Immature natural killer cell (primary cell): ENCODE measurements around the gene SLC23A1. TPM values are rescaled to one million over a fixed set of nuclear protein-coding genes. Genes with fewer than 3 reads are reported as not detected.
"Not testable (repeated sequence)": the region's sequence is repeated elsewhere in the genome, so short reads cannot be mapped to it uniquely, and the experiment has no call there.

ENCODE experiments used
- DNase-seq, 3 donors: peaks; one replicate each; pipeline ENCODE4 v3.0.0; 2022; ENCODE audit warnings: mixed read lengths in 1 of 3
- H3K27ac Mint-ChIP-seq, 6 donors: one replicate each; pipeline ENCODE4 v1.8.0; 2020; ENCODE audit warnings: mixed read lengths in 6 of 6, mild to moderate bottlenecking in 5 of 6, inconsistent platforms in 4 of 6, moderate library complexity in 3 of 6
- H3K27me3 Mint-ChIP-seq, 3 donors: one replicate each; pipeline ENCODE4 v1.8.0; 2020 to 2021; ENCODE audit warnings: low read depth in 3 of 3, mild to moderate bottlenecking in 3 of 3, mixed read lengths in 3 of 3, moderate library complexity in 3 of 3, inconsistent platforms in 1 of 3
- H3K36me3 Mint-ChIP-seq, 3 donors: one replicate each; pipeline ENCODE4 v1.8.0; 2020; ENCODE audit warnings: mixed read lengths in 3 of 3, inconsistent platforms in 2 of 3, mild to moderate bottlenecking in 2 of 3
- H3K4me1 Mint-ChIP-seq, 2 donors: one replicate each; pipeline ENCODE4 v1.8.0; 2020; ENCODE audit warnings: inconsistent platforms in 2 of 2, mild to moderate bottlenecking in 2 of 2, mixed read lengths in 2 of 2, moderate library complexity in 1 of 2
- H3K4me3 Mint-ChIP-seq, 5 donors: one replicate each; pipeline ENCODE4 v1.8.0; 2020; ENCODE audit warnings: mild to moderate bottlenecking in 5 of 5, mixed read lengths in 5 of 5, inconsistent platforms in 3 of 5, moderate library complexity in 3 of 5
- H3K9me3 Mint-ChIP-seq, 6 donors: one replicate each; pipeline ENCODE4 v1.8.0; 2020; ENCODE audit warnings: mild to moderate bottlenecking in 6 of 6, mixed read lengths in 6 of 6, inconsistent platforms in 4 of 6, moderate library complexity in 3 of 6
- polyA plus RNA-seq, 3 donors: library from polyadenylated mRNA; unstranded; fragments of 300-500 nt; fragmentation: Illumina TruSeq; gene quantifications; one replicate each; pipeline ENCODE4 v1.2.3, GENCODE V29; 2021

The SLC23A1 gene
- polyA plus RNA-seq, 3 donors from 2014 or later, result 0.19 TPM; not detected in 2

DNA sequence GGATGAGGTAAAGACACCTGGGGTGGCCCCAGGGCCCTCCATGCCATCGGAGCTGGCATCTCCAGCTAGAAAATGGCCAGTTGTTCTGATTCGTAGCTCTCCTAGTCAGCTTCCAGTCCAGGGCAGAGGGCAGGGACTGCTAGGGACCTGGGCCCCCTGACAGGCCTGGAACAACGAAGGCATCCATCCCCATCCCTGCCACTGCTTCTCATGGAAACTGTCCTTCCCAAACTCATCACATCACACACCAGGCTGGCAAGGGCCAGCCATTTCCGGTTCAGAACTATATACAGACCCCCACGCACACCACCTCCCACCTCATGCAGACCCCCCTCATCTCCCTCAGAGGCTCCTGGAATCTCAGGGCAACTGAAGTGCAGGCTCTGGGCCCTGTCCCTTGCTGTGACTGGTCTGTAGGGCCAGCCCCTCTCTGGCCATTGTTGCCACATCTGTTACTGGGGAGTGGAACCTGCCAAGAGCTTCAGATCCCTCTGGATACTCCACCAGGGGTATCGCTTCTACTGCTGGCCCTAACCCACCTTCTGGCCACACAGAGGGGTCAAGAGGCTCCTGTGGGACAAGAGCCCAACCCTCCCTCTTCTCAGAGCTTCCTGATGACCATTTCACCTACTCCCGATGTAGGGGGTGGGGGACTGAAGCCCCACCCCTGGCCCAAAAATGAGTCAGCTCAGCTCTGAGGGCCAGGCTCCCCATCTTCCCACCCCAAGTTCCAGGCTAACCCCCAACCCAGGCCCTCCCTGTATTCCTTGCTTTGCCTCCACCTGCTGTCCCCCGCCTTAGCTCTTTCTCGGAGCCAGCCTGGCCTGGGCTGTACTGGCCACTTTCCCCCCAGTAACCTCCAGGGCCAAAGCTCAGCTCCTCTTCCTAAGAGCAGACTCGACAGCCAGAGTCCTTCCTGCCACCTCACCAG, 7.8 kb upstream of the SLC23A1 start:
- H3K4me1 Mint-ChIP-seq, result peaks cover 47 to 58% of the 10 kb centered on the region in 2 donors
- H3K36me3 Mint-ChIP-seq, result no peaks in the 10 kb centered on the region
- peak overlapping the region; percentile 86 to 96 (median 92) for H3K27ac Mint-ChIP-seq
- H3K27me3 Mint-ChIP-seq, result peaks cover 13 to 17% (median 17%) of the 10 kb centered on the region in 3 donors
- no peak for DNase-seq
- no peaks in the 10 kb centered on the region for H3K9me3 Mint-ChIP-seq
- H3K4me3 Mint-ChIP-seq, result peak overlapping the region; percentile 55 to 84 (median 77)

DNA sequence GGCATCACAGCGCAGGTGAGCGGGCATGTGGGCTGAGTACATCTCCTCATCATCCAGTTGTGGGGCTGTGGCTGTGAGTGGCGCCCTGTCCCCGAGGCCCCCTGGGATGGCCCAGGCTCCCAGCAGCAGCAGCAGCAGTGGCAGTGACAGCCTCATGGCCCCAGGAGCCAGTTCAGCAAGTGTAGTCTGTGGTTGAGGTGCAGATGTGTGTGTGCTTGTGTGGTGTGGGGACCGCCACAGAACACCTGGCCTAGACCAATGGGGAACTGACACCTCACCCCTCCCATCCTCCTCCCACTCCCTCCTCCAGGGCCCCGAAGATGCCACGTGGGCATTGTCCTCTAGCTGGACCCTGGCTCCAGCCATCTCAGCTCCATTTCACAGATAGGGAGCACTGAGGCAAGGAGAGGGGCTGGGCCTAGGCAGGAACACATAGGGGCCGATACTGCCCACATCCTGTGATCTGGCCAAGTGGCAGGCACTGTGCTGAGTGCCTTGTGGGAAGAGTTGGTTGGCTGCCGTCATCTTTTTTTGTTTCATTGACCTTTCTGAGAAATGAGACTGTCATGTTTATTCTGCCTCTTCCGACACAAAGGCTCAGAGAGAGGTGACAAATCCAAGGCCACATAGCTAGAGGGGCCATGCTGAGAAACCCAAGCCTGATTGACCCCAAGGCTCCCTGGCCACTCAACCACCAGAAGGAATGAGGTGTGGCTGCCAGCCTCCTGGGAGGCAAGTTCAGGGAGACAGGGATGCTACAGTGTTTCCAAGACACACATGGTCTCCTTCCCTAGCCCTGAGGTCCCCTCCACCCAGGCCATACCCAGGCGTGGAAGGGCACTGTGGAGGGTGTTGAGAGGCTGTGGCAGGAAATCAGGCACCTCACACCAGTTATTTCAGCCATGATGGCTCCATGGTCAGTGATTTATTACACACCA, 6.9 kb upstream of the SLC23A1 start, which contains the start of gene MZB1:
Gene MZB1, minus strand, starts transcription at position 213 of the 938 bp plus-strand sequence. Its CDS starts 57 bp downstream, at position 156.
- Mint-ChIP-seq H3K9me3 (no peaks in the 10 kb centered on the region), H3K4me1 (peaks cover 56 to 67% of the 10 kb centered on the region in 2 donors), H3K4me3 (peak within 1 kb of the TSS; percentile 55 to 84 (median 77)), H3K27me3 (peaks cover 13 to 17% (median 17%) of the 10 kb centered on the region in 3 donors), H3K36me3 (no peaks in the 10 kb centered on the region), H3K27ac (peak within 1 kb of the TSS; percentile 86 to 96 (median 92))
- peak; percentile 85 to 91 (median 89) for DNase-seq

DNA sequence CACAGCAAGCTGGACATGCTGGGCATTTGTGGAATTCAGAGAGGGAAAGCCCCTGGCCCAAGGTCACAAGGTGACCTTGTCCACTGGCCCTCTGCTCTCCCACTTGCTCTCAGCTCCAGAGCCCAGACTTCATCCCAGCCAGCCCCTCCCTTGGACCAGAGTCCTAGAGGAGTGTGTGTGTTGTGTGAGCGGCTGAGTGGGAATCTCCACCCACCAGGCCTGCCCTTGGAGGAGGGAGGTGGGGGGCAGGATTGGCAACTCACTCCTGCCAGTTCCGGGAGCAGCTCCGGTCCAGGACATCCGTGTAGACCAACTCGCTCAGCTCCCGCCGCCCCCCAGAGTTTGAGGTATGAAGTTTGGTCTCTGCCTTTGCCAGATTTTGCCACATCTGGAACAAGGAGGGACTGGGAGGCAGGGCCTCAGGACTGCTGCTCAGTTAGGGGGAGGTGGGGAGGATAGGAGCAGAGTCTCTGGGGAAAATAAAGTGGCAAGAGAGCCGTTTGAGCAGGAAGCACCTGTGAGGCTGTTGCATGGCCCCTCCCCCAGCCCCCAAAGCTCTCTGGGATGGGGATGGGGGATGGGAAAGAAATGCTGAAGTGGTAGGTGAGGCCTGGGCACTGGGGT, 5.2 kb upstream of the SLC23A1 start:
- no peak for DNase-seq
- no peaks in the 10 kb centered on the region for H3K36me3 Mint-ChIP-seq
- H3K9me3 Mint-ChIP-seq, result no peaks in the 10 kb centered on the region
- H3K27ac Mint-ChIP-seq, result peak overlapping the region in 2 of 6 donors; percentile 16 to 23
- peaks cover 62 to 73% of the 10 kb centered on the region in 2 donors for H3K4me1 Mint-ChIP-seq
- H3K4me3 Mint-ChIP-seq, result no peak overlapping the region
- peaks cover 13 to 17% (median 17%) of the 10 kb centered on the region in 3 donors for H3K27me3 Mint-ChIP-seq

DNA sequence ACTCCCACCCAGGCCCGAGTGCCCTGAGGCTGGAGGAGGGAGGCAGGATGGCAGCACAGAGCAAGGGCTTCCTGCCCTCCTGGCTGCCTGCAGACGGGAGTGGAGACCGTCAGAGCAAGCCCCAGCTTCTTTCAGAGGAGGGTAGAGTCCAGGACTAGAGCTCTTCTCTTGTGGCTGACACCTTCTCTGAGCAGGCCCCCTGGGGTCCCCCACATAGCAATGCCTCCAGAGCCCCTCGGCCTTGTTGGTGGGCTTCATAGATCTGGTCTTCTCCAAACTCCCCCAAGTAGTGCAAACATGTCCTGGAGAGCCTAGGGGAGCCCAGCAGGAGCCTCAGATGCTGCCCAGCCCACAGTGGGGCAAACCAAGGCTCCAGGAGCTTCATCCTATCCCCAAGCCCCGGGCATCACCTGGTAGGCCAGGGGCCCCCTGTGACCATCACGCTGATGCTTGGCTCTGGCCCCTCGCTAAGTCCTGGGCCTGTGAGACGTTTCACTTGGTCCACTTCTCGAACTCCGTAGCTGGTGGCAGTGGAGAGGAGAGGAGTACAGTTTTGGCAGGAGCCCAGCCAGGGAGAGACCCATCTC, 4.6 kb upstream of the SLC23A1 start:
- Mint-ChIP-seq H3K27me3 (peaks cover 13 to 17% (median 16%) of the 10 kb centered on the region in 3 donors), H3K36me3 (no peaks in the 10 kb centered on the region), H3K9me3 (no peaks in the 10 kb centered on the region), H3K4me3 (no peak overlapping the region), H3K27ac (peak overlapping the region in 4 of 6 donors; percentile 7 to 45 (median 28)), H3K4me1 (peaks cover 56 to 66% of the 10 kb centered on the region in 2 donors)
- no peak for DNase-seq

DNA sequence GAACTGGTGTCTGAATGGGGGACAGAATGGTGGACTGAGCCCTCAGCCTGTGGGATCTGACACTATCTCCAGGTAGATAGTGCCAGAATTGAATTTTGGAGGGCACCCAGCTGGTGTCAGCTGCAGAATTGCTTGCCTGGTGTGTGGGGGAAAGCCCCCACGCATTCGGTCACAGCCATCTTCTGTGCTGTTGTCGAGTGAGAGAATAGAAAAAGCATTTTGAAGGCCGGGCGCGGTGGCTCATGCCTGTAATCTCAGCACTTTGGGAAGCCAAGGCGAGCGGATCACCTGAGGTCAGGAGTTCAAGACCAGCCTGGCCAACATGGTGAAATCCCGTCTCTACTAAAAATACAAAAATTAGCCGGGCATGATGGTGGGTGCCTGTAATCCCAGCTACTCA, 3.9 kb upstream of the SLC23A1 start:
- not testable (repeated sequence) for H3K36me3 Mint-ChIP-seq, H3K9me3 Mint-ChIP-seq, H3K4me3 Mint-ChIP-seq, DNase-seq
- peaks cover 13 to 17% (median 14%) of the 10 kb centered on the region in 3 donors for H3K27me3 Mint-ChIP-seq
- peaks cover 53 to 65% of the 10 kb centered on the region in 2 donors for H3K4me1 Mint-ChIP-seq
- peak overlapping the region in 3 of 6 donors; percentile 61 to 94 (median 85) for H3K27ac Mint-ChIP-seq

DNA sequence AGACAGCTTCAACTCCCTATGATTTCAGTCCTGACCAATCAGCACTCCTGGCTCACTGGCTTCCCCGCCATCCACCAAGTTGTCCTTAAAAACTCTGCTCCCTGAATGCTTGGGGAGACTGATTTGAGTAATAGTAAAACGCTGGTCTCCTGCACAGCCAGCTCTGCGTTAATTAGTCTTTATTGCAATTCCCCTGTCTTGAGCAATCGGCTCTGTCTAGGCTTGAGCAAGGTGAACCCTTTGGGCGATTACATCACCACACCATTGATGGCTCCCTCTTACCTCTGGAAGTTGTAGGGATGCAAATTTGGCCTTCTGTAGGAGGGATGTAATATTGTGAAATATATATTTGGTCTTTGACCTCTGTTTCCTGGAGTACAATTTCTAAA, 2.9 kb upstream of the SLC23A1 start:
- Mint-ChIP-seq H3K36me3 (no peaks in the 10 kb centered on the region), H3K9me3 (no peaks in the 10 kb centered on the region), H3K27me3 (peaks cover 10 to 13% (median 11%) of the 10 kb centered on the region in 3 donors), H3K4me3 (peak overlapping the region in 3 of 5 donors; percentile 8 to 91 (median 84)), H3K27ac (peak overlapping the region in 5 of 6 donors; percentile 20 to 94 (median 85)), H3K4me1 (peaks cover 43 to 56% of the 10 kb centered on the region in 2 donors)
- DNase-seq, result no peak

DNA sequence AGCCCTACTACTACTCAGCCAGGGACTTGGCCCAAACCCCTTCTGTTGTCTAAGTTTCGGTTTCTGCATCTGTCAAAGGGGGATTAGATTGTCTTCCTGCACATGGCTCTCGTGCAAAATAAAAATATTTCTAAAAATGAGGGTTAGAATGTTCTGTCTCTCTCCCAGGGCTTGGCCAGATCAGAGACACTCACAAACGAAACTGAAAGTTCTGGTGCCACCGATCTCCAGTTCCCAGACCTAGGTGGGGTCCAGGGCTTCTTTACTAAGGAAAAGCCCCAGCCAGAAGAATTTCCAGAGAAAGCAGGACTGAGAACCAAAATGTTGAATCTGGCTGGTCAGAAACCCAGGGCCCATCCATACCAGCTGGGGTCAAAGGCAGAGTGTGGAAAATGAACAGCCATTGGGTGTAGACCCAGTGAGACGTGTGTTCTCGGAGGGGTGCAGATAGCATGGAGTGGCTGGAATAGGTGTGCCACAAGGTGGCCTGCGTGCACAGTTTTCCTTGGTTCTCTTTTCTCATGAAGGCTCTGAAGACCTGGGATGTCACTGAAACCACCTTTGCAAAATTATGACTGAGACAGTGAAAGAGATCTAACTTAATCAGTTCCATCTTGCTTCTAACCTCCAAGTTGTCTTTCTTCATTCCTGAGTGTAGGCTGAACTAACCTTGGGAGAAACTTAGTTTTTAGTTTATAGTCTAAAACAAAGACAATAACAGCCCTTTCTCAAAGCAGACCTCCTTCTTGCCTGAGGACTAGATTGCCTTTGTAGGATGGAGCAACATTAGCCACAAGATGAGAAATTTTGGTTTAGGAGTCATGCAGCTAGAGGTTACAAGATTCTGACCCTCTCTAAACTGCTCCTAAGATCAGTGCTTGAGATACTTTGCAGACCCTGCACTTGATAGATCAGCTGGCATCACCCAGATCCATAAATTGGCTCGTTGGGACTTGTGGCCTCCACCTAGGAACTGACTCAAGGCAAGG, 2.3 kb upstream of the SLC23A1 start:
- peak; percentile 29 to 44 (median 40) for DNase-seq
- peak overlapping the region; percentile 80 to 91 (median 84) for H3K4me3 Mint-ChIP-seq
- H3K36me3 Mint-ChIP-seq, result no peaks in the 10 kb centered on the region
- H3K27me3 Mint-ChIP-seq, result peaks cover 8 to 11% (median 10%) of the 10 kb centered on the region in 3 donors
- no peaks in the 10 kb centered on the region for H3K9me3 Mint-ChIP-seq
- H3K4me1 Mint-ChIP-seq, result peaks cover 36 to 49% of the 10 kb centered on the region in 2 donors
- peak overlapping the region; percentile 81 to 94 (median 94) for H3K27ac Mint-ChIP-seq

DNA sequence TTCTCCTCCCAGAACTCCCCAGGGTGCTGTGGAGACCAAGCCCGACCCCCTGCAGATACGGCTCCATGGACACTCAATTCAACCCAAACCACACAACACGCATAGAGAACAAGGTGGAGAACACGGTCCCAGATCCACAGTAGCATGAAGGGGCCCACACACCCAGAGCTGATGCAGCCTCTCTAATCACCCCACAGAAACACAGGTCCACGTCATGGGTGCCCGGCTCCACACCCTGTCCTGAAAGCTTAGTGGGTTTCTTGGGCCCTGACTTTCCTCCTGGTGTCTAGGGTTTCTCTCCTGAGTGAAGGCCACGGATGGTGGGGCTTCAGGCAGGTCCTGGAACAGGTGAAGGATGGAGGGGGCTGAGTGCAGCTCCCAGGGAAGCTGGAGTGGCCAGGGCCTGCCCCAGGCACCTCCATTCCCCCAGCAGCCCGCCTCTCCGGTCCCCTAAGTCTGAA, 1.5 kb upstream of the SLC23A1 start:
- no peak for DNase-seq
- Mint-ChIP-seq H3K9me3 (no peaks in the 10 kb centered on the region), H3K27ac (peak overlapping the region; percentile 81 to 94 (median 94)), H3K27me3 (peaks cover 4 to 6% (median 4%) of the 10 kb centered on the region in 3 donors), H3K4me3 (peak overlapping the region; percentile 80 to 91 (median 84)), H3K4me1 (peaks cover 29 to 42% of the 10 kb centered on the region in 2 donors), H3K36me3 (no peaks in the 10 kb centered on the region)

DNA sequence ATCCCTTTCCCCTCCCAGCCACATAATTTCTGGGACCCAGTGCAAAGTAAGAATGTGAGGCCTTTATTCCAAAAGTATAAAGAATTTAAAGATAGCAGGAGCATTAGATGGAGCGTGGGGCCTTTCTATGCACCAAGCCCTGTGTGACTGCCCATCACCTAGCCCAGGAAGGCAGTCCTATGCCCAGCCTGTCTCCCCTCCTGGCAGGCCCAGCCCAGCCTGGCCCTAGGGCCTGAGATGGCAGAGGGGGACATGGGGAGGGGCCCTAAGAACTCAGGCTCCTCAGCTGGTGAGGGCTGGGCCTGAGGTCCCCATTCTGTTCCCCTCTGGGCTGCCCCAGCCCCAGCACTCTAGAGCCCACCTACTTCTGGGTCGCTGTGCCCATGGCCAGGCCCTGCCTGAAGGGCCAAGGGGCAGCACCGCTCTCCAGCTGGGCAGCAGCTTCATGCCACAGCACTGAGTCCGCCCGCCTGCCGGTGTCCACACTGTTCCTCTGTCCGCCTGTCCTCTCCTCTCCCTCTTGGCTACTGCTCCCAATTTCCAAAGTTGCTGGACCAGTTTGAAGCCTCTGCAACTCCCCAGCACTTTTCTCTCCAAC, 995 bp upstream of the SLC23A1 start:
- Mint-ChIP-seq H3K36me3 (no peaks in the 10 kb centered on the region), H3K27ac (peak overlapping the region; percentile 81 to 94 (median 94)), H3K9me3 (no peaks in the 10 kb centered on the region), H3K27me3 (peaks cover 0 to 4% (median 0%) of the 10 kb centered on the region in 3 donors), H3K4me3 (peak overlapping the region in 4 of 5 donors; percentile 30 to 91 (median 86)), H3K4me1 (peaks cover 24 to 37% of the 10 kb centered on the region in 2 donors)
- DNase-seq, result no peak

DNA sequence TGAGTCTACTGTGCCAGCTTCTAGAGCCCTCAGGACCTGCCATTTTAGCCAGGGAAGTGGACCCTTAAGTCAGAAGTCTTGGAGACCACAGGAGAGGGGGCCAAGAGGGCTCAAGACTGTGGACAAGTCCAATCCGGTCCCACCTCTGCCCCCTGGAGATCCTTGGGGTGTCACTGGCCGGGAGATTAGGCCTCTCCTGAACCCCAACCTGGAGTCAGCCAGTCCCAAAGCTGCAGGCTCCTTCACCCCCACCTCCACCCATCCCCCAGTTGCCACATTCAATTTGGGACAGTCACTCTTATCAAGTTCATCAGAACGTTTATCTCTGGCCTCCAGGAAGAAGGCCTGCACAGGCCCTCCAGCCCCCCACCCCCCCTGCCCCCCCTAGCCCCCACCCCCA, 290 bp downstream of the SLC23A1 start:
- peaks cover 23 to 26% of the 10 kb centered on the region in 2 donors for H3K4me1 Mint-ChIP-seq
- no peaks in the 10 kb centered on the region for H3K9me3 Mint-ChIP-seq
- H3K36me3 Mint-ChIP-seq, result no peaks in the 10 kb centered on the region
- no peak overlapping the region for H3K4me3 Mint-ChIP-seq
- peaks cover 0 to 4% (median 0%) of the 10 kb centered on the region in 3 donors for H3K27me3 Mint-ChIP-seq
- H3K27ac Mint-ChIP-seq, result no peak overlapping the region
- no peak for DNase-seq
